NCI-H146 treated with DMSO at 0.1 percent for 48 hours (cell line): ENCODE data around the gene IPO4.
"Not testable (repeated sequence)": the region's sequence is repeated elsewhere in the genome, so short reads cannot be mapped to it uniquely, and the experiment has no call there.

Experiments
- DNase-seq: peaks from one replicate; lab custom pipeline; 2025; ENCODE audit not compliant: unreplicated experiment; lab: John Stamatoyannopoulos, UW

Gene IPO4

DNA sequence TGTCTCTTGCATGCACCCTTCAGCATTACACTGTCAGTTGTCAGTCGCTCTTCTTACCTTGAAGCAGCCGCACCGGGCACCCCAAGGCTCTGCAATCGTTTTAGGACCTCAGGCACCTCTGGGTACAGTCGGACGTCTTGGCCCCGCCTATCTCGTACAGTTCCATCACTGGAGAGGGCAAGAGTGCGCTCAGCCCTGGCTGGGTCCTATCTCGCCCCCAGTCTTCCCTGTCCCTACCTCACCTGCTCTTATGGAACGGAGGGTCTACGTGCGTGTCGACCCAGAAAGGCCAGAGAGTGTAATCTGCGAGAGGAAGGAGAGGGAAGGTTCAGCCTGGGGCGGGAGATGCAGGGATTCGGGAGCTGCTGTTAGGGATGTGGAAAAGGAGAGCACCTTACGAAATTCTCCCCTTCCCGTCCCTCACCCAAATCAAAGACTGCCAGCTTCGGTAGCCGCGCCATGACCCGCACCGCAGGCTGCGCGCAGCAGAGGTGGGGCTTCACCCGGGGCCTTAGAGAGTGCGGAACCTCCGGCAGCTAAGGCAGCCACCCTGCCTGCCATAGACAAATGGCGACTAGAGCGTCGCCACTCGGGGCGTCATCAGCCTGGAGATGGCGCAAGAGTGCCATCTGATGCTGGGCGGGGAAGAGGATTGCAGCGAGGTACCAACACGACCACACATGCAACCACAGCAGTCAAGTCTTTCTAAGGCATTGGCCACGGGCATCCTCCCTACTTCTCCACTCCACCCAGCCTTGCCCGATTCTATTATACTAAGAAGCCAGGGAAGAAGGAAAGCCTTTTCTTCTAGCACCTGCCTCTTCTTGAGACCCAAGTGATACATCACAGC lies 27.1 kb upstream of the IPO4 start, which contains the start of gene MDP1:
Gene MDP1, minus strand, starts transcription at position 572 of the 850 bp plus-strand sequence. Its CDS starts 111 bp downstream, at position 461.
- DNase-seq = peak; percentile 73

DNA sequence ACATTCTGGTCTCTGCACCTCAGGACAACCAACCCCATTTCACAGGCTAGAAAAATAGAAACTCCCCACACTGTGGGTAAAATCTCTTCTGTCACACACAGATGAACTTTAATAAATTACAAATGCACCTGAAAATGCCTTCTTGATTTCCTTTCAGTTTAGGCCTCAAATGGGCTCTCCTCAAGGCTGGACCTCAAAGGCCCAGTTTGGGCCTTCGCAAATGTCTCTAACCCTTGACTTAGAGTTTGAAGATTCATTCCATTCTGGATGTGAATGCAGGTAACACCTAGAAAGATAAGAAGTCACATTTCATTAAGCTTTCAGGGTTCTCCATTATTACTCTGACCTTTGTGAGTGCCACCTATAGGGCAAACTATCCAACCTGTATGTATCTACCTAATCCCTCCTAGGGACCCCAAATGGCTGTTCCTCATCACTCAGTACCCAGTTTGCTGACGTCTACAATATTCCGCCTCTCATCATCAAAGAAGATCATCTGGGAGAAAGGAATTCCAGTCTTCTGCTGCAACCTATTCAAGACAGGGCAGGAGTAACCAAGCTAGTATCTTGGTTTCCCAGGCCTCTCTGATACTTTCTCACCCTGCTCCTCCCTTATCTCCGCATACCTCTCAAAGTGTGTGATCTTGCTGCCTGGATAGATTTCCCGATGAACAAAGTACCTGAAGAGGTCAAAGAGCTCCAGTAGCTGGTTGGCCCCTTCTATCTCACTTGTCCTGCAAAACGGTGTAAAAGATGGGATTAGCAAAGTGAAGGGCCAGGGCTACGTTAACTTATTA lies 25.4 kb upstream of the IPO4 start:
- no peak for DNase-seq

DNA sequence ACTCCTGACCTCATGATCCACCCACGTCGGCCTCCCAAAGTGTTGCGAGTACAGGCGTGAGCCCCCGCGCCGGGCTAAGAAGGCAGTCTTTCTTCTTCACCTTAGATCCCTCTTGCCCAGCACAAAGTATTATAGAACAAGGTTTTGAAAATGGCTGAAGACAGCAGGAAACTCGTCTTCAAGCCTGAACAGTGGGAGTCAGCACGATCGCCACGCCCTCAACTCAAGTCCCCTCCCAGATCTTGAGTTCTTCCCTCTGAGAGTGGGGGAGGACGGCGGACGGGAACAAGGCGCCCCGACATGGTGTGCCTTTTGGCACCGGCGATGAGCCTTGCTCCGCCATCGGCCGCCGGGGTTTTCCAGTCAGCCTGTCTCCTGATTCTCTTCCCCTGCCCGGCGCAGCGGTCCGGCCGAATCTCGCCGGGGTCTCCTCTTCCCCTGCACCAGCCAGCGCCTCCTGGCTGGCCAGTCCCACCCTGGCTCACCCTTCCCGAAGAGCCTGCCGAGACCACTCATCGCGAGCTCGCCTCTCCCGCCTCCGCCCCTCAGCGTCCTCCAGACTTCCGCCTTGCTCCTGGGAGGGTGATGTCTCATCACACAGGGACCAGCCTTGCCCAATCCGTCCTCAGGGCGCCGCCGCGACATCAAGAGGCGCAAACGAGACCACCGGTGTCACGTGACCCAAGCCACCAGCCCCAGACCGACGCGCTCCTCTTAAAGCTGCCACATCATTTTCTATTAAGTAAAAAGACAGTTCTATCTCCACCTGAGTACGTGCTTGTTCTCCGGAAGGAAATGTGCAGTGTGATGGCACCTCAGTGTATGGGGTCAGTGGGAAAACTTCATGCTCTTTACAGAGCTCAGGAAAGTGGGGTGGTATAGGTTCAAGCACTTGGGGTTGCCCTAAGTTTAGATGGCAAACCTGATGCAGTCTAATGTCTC lies 24.6 kb upstream of the IPO4 start, which contains the start of gene CHMP4A:
Gene CHMP4A, minus strand, starts transcription at position 565 of the 942 bp plus-strand sequence. Its CDS starts 49 bp downstream, at position 516.
- peak; percentile 84 for DNase-seq

DNA sequence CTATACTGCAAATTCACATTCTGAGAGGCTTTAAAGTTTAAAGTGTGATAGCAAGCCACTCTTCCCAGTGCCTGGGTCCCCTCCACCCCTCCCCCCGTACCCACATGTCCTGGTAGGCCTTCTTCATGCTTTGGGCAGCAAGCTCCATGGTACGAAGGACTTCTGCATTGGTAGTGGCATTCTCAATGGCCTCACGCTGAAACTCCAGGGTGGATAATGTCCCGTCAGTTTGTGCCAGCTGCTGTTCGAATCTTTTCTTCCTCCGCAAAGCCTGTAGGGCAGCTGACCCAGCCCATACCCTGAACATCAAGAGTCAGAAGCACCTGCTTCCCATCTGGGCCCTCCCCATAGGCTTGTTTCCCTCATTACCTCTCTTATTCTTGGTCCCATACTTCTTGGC lies 22.7 kb upstream of the IPO4 start:
- DNase-seq = no peak

DNA sequence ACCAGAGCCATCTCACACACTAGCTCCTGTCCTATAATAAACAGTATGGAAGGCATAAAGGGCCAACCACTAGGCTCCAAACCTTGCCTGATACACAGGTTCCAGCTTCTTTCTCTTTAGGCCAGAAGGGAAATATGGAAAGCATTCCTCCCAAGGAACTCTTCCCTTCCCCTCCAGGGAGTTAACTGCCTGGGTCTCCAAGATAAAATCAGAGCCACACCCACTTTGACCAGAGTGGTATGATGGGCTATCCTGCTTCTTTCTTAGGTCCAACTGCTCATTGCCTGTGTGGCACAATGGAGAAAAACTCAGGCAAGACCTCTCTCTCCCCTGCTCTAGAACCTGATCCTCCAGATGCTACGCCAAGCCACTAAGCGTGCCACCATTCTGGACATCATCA lies 19.0 kb upstream of the IPO4 start:
- no peak for DNase-seq

DNA sequence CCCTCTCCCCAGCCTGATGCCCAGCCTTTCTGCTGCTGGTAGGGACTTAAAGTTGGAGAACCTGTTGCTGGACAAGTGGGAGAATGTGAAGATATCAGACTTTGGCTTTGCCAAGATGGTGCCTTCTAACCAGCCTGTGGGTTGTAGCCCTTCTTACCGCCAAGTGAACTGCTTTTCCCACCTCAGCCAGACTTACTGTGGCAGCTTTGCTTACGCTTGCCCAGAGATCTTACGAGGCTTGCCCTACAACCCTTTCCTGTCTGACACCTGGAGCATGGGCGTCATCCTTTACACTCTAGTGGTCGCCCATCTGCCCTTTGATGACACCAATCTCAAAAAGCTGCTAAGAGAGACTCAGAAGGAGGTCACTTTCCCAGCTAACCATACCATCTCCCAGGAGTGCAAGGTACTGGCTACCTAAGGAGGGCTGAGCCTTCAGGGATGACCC lies 18.5 kb upstream of the IPO4 start:
- no peak for DNase-seq

DNA sequence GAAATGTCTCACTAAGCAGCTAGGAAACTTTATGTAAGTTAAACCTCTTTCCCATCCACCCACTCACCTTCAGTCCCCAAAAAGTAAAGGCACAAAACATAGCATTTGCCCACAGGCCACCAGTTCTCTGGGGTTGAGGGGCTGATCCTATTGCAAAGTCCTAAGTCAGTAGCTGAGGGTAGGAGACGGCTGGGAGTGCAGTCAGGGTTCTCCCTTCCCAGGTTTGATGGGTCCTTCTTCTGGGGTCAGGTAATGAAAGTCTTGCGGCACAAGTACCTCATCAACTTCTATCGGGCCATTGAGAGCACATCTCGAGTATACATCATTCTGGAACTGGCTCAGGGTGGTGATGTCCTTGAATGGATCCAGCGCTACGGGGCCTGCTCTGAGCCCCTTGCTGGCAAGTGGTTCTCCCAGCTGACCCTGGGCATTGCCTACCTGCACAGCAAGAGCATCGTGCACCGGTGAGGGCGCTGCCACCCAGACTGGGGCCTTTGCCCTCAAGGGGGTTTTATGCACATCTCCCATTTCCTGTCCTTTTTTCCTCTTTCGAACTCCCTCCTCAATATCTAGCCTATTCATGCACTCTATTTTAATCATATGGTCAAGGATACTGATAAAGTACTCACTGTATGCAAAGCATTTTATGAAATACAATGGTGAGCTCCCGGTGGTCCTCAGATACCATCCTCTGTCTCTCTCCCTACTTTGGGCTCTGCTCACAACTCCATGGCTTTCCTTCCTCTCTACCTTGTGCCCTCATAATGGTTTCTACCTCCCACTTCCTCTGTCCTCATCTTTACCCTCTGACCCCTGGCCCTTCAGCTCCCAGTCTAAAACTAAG lies 17.9 kb upstream of the IPO4 start:
- no peak for DNase-seq

DNA sequence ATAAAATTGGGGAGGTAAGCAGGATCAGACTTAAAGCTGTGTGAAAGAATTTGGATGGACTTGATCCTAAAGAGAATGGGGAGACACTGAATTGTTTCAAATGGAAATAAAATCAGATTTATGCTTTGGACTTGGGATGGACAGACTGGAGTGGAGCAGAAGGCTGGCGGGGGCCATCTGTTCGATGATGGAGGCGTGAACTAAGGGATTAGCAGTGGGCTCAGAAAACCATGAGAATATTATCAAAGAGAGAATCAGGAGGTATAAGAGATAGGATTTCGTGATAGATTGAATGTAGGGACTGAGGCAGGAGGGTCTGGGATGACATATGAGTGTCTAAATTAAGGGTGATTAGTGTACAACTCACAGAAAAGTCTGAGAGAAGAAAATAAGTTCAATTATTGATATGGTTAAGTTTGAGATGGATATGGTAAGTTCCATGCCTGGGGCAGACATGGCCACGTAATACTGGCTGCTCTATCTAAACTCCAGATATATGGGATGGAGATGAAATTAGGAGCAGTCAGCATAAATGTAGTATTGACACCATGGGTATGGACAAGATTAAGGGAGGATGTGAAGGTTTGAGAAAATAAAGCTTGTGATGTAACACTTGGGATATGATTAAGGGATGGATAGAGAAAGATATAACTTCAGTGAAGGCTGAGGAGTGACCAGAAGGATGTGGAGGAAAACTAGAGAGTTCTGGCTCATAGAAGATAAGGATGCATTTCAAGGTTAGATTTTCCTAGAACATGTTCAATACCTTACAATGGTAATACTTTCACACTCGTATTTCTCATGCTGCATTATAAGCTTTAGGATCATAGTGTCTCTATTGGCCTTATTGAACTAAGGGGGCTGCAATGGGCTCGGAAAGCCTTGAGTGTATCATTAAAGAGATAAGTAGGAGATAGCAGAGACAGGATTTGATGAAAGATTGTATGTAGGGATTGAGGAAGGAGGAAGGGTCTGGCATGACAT lies 15.8 kb upstream of the IPO4 start:
- no peak for DNase-seq

DNA sequence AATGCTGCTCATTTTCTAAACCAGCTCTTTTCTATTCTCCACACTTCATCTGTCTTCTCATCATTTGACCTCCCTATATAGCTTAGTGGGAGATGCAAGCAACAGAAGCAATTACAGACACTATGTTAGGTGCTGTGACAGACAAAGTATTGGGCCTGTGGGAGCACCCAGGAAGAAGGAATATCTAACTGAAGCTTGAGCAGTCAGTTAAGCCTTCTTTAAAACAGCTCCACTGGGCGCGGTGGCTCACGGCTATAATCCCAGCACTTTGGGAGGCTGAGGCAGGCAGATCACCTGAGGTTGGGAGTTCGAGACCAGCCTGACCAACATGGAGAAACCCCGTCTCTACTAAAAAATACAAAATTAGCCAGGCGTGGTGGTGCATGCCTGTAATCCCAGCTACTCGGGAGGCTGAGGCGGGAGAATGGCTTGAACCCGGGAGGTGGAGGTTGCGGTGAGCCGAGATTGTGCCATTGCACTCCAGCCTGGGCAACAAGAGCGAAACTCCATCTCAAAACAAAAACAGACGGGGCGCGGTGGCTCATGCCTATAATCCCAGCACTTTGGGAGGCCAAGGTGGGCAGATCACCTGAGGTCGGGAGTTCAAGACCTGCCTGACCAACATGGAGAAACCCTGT lies 14.8 kb upstream of the IPO4 start:
- DNase-seq = not testable (repeated sequence)

DNA sequence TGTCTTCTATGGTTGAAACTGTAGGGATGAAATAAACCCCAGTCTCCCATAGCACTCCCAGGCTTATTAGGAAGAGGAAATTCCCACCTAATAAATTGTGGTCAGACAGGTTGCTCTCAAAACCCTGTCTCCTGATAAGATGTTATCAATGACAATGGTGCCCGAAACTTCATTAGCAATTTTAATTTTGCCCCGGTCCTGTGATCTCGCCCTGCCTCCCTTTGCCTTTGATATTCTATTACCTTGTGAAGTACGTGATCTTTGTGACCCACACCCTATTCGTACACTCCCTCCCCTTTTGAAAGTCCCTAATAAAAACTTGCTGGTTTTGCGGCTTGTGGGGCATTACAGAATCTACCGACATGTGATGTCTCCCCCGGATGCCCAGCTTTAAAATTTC lies 13.9 kb upstream of the IPO4 start:
- not testable (repeated sequence) for DNase-seq

DNA sequence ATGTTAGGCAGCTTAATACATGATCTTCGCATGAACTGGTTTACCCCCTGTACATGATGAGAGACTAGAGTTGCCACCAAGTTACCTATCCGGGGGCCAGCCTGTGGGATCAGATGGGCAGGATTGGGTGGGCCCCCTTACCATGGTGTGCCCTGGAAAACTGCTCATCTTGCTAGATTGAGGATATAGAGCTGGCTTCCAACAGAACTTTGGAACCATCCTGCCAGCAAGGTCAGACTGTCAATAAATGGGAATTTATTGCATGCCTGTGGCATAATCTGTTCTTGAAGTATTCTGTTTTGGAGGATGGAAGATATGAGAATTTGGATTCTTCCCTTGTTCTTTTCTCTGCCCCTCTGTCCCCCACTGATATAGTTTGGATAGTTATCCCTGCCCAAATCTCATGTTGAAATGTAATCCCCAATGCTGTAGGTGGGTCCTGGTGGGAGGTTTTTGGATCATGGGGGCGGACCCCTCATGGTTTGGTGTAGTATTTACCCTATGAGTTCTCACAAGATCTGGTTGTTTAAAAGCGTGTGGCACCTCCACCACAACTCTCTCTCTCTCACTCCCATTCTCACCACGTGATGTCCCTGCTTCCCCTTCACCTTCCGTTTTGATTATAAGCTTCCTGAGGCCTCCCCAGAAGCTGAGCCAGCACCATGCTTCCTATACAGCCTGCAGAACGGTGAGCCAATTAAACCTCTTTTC lies 10.4 kb upstream of the IPO4 start:
- no peak for DNase-seq

DNA sequence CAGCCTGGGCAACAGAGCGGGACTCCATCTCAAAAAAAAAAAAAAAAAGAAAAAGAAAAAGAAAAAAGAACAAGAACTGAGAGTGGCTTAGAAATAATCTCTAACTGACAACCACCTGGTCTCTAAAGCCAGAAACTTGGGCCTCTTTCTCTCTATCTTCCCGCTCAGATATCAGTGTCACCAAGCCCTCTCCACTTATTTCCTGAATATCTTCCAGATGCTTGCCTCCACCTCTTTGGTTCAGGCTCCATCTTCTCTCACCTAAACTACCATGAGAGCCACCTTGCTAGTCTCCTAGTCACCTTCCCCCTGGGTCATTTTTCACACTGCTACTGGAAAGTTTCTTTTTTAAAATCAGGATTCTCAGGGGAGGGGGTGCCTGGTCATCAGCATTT lies 8.4 kb upstream of the IPO4 start:
- no peak for DNase-seq

DNA sequence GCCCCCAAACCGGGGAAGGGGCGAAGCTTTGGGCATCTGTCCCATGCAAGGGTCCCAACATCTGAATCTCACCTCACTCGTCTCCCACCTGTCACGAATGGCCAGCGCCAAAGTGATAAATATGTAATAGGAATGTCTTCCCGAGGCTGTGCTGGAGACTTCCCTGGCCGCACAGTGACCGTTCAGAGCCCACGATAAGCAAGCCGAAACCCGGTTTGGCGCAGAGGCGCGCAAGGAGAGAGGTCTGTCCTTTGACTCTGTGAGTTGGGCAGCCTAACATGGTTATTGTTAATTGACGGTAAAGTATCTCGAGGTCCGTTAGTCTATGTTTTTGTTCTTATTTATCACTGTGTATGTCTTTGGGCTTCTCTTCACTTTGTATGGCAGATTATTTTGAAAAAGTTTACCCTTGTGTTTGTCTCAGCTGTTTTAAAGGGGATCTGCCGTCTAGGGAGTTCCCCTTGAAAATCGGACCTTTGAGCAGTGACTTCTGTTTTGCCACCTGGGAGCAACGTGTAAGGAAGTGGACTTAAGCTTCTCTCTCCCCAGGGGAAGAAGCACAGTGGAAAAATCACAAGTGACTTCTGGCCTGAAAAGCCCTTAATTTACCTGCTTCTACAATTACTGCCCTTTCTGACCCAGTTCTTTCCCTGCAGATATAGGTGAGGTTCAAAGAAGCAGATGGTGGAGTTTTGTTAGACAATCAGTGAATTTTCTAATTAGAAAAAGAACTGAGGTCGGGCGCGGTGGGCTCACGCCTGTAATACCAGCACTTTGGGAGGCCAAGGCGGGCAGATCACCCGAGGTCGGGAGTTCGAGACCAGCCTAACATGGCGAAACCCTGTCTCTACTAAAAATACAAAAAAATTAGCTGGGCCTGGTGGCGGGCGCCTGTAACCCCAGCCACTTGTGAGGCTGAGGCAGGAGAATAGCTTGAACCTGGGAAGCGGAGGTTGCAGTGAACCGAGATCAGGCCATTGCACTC lies 7.7 kb upstream of the IPO4 start:
- DNase-seq = no peak

DNA sequence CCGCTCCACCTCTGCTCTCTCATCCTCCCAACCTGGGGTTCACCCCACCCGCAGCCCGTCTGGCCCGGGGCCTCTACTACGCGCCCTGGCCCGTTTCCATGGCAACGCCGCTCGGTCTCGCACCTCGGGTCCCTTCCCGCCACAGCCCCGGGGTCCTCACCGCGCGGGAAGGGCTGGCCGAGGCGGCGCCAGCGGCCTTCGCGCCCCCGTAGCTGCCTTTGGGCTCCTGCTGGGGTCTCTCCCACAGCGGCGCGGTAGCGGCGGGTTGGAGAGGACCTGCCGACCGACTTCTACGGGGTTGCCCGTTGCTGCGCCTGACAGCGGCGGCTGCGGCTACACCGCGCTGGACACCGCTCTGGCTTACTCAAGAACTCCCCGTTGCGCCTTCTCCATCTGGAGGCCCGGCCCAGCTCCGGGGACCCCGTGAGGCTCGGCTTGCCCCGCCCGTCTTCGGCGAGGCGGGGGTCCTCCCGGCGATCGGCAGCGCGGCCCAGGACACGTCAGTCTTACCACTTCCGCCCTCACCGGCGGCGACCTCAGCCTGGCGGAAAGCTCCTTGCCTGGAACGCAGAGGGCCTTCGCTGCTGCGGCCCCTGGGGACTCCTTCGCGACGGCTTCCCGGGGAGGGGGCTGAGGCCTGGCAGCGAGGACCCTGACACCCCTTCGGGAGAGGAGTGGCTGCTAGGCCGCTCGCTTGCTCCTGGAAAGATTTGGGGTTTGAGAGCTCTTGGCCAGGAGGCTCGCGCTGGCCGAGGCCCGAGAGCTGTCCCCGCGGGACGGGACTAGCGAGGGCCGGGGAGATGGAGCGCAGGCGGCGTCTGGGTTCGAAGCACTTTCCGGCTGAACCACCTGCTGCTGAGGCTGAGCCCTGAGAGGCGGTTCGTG lies 6.8 kb upstream of the IPO4 start, which contains the start of gene TM9SF1:
Gene TM9SF1, minus strand, starts transcription at position 256 of the 885 bp plus-strand sequence. CDS start 422 bp downstream, outside the sequence.
- peak; percentile 61 for DNase-seq

DNA sequence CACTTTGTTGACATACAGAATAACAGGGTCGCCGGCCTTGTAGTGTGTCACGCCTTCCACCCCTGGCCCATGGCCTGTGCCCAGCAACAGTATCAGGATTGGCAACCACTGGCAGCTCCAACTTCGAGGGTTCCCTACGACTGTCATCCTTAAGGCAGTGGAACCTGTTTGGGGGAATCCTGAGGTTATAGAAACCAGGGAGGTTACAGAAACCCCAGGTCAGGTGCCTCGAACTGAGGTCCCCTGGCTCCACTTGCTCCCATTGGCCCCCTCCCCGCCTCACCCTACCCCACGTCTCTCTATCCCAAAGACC lies 6.2 kb upstream of the IPO4 start:
- DNase-seq = no peak
